Vagina (tissue), 2 donors: ENCODE results near the gene RSF1.

Experiments used
- POLR2A ChIP-seq, 2 donors: fragments of 450-650 bp; IDR thresholded peaks; one replicate each; pipeline ENCODE4 v1.6.1; 2017; ENCODE audit warnings: antibody characterized with exemption in 2 of 2, mild to moderate bottlenecking in 2 of 2, moderate library complexity in 2 of 2
- TF ChIP-seq, protein P1 (sequence below), 3 experiments: fragments of 450-650 bp in 2 of 3; fragments of 200-600 bp in 1 of 3; sonication (generic) in 1 of 3; IDR thresholded peaks; one replicate each; pipeline ENCODE4 v1.5.1; 2017 to 2019; ENCODE audit warnings: antibody characterized with exemption in 3 of 3, mild to moderate bottlenecking in 2 of 3, moderate library complexity in 2 of 3

- TF ChIP-seq, protein P1, sequence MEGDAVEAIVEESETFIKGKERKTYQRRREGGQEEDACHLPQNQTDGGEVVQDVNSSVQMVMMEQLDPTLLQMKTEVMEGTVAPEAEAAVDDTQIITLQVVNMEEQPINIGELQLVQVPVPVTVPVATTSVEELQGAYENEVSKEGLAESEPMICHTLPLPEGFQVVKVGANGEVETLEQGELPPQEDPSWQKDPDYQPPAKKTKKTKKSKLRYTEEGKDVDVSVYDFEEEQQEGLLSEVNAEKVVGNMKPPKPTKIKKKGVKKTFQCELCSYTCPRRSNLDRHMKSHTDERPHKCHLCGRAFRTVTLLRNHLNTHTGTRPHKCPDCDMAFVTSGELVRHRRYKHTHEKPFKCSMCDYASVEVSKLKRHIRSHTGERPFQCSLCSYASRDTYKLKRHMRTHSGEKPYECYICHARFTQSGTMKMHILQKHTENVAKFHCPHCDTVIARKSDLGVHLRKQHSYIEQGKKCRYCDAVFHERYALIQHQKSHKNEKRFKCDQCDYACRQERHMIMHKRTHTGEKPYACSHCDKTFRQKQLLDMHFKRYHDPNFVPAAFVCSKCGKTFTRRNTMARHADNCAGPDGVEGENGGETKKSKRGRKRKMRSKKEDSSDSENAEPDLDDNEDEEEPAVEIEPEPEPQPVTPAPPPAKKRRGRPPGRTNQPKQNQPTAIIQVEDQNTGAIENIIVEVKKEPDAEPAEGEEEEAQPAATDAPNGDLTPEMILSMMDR (IDR thresholded peaks at IDR 0.05), result no peak
- TF ChIP-seq POLR2A (IDR thresholded peaks at IDR 0.05), result no peak
Observed at GRCh38 chr11:77823775-77824174, 3.3 kb upstream of the RSF1 start.
